ENCODE measurements around the gene PRDM5.

DNA sequence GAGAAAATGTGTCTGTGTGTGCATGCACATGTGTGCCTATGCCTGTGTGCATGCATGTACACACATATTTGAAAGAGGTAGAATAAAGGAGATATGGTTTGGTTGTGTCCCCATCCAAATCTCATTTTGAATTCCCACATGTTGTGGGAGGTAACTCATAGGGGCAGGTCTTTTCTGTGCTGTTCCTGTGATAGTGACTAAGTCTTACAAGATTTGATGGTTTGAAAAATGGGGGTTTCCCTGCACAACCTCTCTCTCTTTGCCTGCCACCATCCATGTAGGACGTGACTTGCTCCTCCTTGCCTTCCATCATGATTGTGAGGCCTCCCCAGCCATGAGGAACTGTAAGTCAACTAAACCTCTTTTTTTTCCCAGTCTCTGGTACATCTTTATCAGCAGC is 87.2 kb downstream of the PRDM5 start:
- TF ChIP-seq, protein P1, sequence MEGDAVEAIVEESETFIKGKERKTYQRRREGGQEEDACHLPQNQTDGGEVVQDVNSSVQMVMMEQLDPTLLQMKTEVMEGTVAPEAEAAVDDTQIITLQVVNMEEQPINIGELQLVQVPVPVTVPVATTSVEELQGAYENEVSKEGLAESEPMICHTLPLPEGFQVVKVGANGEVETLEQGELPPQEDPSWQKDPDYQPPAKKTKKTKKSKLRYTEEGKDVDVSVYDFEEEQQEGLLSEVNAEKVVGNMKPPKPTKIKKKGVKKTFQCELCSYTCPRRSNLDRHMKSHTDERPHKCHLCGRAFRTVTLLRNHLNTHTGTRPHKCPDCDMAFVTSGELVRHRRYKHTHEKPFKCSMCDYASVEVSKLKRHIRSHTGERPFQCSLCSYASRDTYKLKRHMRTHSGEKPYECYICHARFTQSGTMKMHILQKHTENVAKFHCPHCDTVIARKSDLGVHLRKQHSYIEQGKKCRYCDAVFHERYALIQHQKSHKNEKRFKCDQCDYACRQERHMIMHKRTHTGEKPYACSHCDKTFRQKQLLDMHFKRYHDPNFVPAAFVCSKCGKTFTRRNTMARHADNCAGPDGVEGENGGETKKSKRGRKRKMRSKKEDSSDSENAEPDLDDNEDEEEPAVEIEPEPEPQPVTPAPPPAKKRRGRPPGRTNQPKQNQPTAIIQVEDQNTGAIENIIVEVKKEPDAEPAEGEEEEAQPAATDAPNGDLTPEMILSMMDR (IDR thresholded peaks at IDR 0.05), result no peak
- TF ChIP-seq POLR2A (IDR thresholded peaks at IDR 0.05), result no peak

Data from right lobe of liver (tissue), 4 donors.